ENCODE measurements around the gene SLC40A1. TPM values are rescaled to one million over a fixed set of nuclear protein-coding genes. Genes with fewer than 3 reads are reported as not detected.

SLC40A1 gene
- total RNA-seq, 3 donors from 2014 or later = 95.4 to 212 (median 155) TPM

DNA sequence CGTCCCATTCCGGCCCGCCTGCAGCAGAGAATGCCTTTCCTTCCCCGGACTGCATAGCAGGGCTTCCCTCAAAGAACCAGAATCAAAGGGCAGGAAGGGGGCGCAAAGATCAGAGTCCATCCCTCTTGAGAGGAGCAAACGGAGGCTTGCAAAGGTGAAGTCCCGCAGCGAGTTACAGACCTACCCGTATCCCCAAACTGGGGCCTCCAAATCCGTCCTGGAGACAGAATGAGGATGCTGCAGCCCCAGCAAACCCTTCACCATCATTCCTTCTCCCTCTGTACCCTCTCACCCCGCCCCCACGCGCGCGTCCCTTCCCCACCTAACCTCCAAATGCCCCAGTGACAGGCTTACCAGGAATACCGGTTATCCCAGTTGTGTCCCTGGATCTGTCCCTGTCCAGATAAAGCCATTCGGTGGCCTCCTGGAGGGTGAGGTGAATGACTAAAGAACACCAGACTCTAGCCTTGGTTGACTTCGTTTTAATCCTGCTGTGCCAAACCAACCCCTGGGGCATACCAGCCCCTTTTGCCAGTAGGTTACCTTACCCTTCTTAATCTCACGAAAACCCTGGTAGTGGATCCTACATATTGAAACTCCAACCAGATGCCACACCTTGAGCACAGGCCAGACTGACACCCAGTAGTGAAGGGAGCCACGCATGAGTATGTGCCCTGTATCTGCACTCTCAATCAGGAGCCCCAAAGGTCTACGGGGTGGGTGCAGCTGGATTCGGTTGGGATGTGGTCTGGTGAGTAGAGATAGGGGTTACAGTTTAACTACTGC is 961 bp upstream of the SLC40A1 start:
- peak; percentile 28 for ATAC-seq
- TF ChIP-seq CTCF (IDR thresholded peaks at IDR 0.05) = no peak
- no peaks in the 10 kb centered on the region for H3K9me3 ChIP-seq
- intact Hi-C loops (cut with DNase I, micrococcal nuclease) = no loop called here
- DNase-seq = peak; percentile 52 to 62 (median 55)
- H3K4me3 ChIP-seq = peak overlapping the region; percentile 36
- H3K36me3 ChIP-seq (ENCODE audit: low read depth) = no peaks in the 10 kb centered on the region
- H3K4me1 ChIP-seq (ENCODE audit: low read depth) = peaks cover 24% of the 10 kb centered on the region

GRCh38 chr2:189580241-189580651 is 340 bp downstream of the SLC40A1 start:
- no peak for TF ChIP-seq CTCF (IDR thresholded peaks at IDR 0.05)
- H3K4me3 ChIP-seq = peak overlapping the region; percentile 36
- H3K36me3 ChIP-seq (ENCODE audit: low read depth) = no peaks in the 10 kb centered on the region
- peaks cover 24% of the 10 kb centered on the region for H3K4me1 ChIP-seq (ENCODE audit: low read depth)
- intact Hi-C loops (cut with DNase I, micrococcal nuclease) = no loop called here
- DNase-seq = peak; percentile 50 to 64 (median 62)
- no peaks in the 10 kb centered on the region for H3K9me3 ChIP-seq
- peak; percentile 35 for ATAC-seq

- peak; percentile 11 for ATAC-seq
- no peak for TF ChIP-seq CTCF (IDR thresholded peaks at IDR 0.05)
- H3K36me3 ChIP-seq (ENCODE audit: low read depth) = no peaks in the 10 kb centered on the region
- intact Hi-C loops (cut with DNase I, micrococcal nuclease) = no loop called here
- H3K4me1 ChIP-seq (ENCODE audit: low read depth) = peaks cover 24% of the 10 kb centered on the region
- no peak for DNase-seq
- no peaks in the 10 kb centered on the region for H3K9me3 ChIP-seq
- H3K4me3 ChIP-seq = peak overlapping the region; percentile 36
These were observed 900 bp downstream of the SLC40A1 start for GRCh38 chr2:189579585-189580186.

DNA sequence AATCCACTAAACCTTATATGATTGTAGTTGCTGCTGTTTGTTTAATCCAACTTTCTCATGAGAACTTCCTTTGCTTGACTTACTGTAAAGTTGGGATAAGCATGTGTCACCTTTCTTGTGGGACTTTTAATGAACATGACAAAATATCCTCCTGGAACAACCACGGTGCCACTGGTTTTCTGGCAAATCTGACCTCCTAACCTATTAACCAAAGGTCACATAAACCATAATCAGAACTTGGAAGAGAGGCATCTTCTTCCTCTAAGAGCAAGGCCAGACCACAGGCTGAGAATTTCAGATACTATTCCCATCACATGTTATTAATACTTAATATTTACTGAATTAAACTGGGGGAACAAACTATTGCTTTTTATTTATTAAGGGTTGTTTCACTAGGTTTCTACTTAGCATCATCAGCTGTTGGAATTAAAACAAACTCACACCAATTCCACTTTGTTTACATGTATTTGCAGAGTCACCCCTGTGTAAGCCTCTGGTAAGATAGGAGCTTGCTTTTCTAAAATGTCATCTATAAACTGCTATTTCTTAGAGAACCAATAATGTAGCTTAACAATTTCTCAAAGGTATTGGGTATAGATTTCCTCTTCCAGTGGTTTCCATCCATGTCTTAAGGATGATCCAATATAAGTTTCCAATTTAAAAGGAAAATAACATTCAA is 2.2 kb downstream of the SLC40A1 start:
- ATAC-seq (no peak), DNase-seq (no peak)
- Histone ChIP-seq H3K4me3 (no peak overlapping the region), H3K9me3 (no peaks in the 10 kb centered on the region), H3K4me1 (ENCODE audit: low read depth) (peaks cover 30% of the 10 kb centered on the region), H3K36me3 (ENCODE audit: low read depth) (no peaks in the 10 kb centered on the region)
- no peak for TF ChIP-seq CTCF (IDR thresholded peaks at IDR 0.05)
- intact Hi-C loops (cut with DNase I, micrococcal nuclease) = no loop called here

DNA sequence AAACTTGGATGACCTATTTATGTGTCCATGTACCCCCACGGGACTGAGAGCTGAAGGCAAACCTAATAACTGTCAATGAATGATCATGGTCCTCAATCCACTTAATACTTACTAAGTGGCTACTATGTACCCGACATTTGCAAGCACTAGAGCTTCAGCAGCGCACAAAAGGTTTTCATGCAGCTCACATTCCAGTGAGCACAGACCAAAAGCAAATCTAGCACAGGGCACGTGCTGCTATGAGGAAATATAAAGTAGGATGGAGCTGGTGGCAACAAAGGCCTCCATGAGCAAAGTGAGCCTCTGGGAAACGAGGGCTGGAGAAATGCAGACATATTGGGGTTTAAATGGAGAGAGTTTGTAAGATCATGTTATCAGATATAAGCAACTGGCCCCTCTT is 3.5 kb downstream of the SLC40A1 start:
- Histone ChIP-seq H3K9me3 (no peaks in the 10 kb centered on the region), H3K36me3 (ENCODE audit: low read depth) (no peaks in the 10 kb centered on the region), H3K4me3 (no peak overlapping the region), H3K4me1 (ENCODE audit: low read depth) (peaks cover 30% of the 10 kb centered on the region)
- no peak for DNase-seq
- no peak for TF ChIP-seq CTCF (IDR thresholded peaks at IDR 0.05)
- intact Hi-C loops (cut with DNase I, micrococcal nuclease) = no loop called here
- no peak for ATAC-seq

All from mucosa of descending colon (tissue), 3 donors.